H54 (cell line): Measurements from ENCODE around the gene TRAPPC3.
"Not testable (repeated sequence)": the region's sequence is repeated elsewhere in the genome, so short reads cannot be mapped to it uniquely, and the experiment has no call there.

Experiments used
- DNase-seq: peaks from one replicate; pipeline ENCODE4 v3.0.0; 2011; ENCODE audit warnings: low spot score, mixed read lengths; ENCODE audit not compliant: insufficient read length
- FAIRE-seq: peaks from 3 replicates; lab custom pipeline; 2011; peaks lifted over from hg19 to GRCh38; lab: Jason Lieb, UNC
- POLR2A ChIP-seq: IDR thresholded peaks from 2 replicates; pipeline ENCODE4 v1.6.1; 2011; ENCODE audit warnings: low read depth, mild to moderate bottlenecking, low read length

TRAPPC3 gene

DNA sequence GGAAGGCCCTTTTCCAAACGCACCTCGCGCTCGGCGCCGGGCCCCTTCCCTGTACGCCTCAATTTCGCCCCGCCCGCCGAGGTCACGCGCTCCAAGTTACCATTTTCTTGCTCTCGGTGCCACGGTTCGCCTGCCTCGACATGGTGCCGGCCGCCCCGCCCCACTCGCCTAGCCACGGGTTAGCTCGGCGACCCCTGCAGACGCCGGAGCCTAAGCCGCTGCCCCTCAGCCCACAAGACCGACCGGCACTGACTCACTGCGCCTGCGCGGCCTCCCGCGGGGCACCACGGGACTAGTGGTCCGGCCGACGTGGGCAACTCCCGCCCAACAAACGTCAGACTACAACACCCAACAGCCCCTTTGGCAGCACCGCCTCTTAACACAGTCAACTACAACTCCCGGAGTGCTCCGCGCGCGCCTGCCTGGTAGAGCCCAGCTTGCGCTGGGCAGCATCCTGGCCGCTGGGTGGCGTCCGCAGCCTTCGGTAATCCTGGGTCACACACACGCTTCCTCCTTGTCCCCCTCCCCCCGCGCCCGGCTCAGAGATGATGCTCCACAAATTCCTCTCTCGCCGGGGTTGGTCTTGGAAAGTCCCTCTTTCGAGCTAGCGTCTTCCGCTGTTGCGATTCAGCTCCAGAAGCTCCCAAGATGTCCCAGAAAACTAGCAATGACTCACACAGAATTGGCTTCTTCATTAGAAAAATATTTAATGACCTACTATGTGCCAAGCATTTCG, at the start of gene TRAPPC3:
TSS of gene TRAPPC3 (minus strand) at position 250 of the 736 bp plus-strand sequence. CDS start at position 142, 108 bp downstream.
- DNase-seq = peak; percentile 90
- peak; percentile 15 for FAIRE-seq
- TF ChIP-seq POLR2A = peak; percentile 79

DNA sequence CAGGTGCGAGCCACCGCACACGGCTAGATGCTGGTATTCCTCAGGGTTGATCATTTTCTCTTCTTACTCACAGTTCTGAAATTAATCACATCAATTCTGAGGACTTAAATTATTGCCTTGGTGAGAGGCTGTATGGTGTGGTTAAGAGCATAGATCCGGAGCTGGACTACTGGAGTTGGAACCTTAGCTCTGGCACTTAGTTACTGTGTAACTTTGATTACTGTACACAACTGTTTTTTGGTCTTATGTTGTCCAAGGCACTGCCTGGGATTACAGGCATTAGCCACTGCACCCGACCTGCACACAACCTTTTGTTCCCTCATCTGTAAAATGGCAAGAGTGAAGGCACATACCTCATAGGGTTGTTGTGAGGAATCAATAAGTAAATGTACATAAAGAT, 49.4 kb upstream of the TRAPPC3 start:
- FAIRE-seq (no peak), DNase-seq (no peak)
- TF ChIP-seq POLR2A = no peak

DNA sequence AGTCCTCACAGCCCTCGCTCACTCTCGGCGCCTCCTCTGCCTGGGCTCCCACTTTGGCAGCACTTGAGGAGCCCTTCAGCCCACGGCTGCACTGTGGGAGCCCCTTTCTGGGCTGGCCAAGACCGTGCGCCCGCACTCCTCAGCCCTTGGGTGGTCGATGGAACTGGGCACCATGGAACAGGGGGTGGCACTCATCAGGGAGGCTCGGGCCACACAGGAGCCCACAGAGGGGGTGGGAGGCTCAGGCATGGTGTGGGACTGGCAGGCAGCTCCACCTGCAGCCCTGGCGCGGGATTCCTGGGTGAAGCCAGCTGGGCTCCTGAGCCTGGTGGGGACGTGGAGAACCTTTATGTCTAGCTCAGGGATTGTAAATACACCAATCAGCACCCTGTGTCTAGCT, 47.5 kb upstream of the TRAPPC3 start:
- not testable (repeated sequence) for DNase-seq

DNA sequence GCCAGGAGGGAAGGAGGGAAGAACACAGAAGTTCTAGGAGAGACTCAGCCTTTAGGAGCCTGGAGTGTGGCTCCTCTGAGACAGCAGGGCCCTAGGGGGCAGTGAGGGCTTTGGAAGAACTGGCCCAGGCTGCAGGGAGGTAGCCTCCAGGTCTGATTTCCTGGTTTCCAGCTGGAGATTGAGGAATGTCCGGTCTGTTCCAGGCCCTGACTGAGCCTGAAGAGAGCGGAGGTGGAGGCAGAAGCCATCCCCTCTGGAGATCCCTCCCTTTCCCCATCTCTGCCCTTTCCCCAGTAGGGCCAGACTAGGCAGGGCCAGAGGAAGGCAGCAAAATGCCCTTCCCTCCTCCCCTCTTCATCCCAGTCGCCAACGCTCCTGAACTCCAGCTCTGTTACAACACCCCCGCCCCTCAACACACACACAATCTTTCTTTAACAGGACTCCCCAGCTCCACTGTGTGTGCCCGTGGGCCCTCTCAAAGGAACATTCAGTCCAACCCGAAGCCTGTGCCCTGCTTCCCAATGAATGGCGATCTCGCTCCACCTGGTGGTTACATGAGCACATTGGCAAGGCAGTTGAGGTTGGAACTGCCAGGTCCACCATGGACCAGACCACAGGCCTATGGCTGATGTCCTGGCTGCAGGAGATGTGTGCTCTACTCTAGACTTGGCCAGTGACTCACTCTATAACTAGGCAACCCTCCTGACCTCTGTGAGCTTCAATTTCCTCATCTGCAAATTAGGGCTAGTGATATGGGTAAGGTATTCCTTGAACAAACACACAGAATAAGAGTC, 38.7 kb upstream of the TRAPPC3 start:
- peak; percentile 64 for FAIRE-seq
- DNase-seq = peak; percentile 81
- TF ChIP-seq POLR2A = no peak

More for the DNA sequence above, 47.5 kb upstream of the TRAPPC3 start:
- not testable (repeated sequence) for FAIRE-seq

DNA sequence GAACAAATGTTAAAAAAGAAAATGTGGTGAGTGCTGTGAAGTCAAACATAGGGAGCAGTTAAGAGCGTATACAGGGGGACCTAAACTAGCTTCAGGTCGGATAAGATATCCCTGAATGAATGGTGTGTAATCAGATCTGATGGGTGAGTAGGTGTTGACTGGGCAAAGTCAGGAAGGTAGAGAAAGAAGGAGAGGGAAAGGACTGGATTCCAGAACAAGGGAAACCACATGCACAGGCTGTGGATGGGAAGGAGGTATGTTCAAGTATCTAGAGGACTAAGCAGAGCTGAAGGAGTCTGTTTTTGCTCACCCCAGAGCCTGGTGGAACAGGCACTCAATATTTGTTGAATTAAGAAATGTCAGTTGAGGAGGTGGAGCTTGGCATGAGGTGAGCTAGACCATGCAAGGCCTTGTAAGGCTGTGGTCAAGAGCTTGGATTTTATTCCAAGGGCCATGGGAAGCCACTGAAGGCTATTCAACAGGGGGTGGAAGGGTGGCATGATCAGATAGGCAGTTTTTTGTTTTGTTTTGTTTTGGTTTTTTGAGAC, 34.1 kb upstream of the TRAPPC3 start:
- no peak for DNase-seq
- FAIRE-seq = no peak

DNA sequence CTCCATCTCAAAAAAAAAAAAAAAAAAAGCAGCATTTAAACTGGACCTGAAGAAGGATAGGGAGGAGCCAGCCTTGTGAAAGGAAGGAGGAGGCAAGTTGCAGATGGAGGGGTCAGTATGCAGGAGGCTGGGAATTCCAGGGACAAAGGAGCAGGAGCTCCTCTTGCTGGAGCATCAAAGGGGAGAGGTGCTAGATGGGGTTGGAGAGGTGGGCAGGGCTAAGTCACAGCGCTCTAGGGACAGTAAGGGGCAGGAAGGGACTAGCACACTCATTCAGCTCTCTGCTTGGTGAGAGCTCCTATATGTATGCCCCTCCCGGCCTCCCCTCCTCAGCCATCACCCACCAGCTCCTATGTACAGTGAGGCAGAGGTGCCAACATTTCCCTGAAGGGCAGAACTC, 33.4 kb upstream of the TRAPPC3 start:
- no peak for TF ChIP-seq POLR2A
- no peak for DNase-seq

More for the DNA sequence above, 34.1 kb upstream of the TRAPPC3 start:
- TF ChIP-seq POLR2A = no peak

DNA sequence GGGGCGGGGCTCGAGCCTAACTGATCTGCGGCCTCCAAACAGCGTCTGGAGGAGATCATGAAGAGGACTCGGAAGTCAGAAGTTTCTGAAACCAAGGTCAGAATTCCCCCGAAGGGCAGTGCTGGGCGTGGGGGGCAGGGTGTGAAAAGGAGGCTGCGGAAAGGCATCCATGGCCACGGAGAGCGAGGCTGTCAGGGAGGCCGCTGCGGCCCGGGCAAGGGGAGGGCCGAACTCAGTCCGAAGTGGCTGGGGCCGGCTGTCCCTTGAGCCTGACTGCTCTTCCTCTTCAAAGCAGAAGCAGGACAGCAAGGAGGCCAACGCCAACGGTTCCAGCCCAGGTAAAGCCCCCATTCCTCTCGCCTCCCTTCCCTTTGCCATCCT, 29.9 kb upstream of the TRAPPC3 start:
- FAIRE-seq = no peak
- no peak for TF ChIP-seq POLR2A
- DNase-seq = no peak

More for the DNA sequence above, 33.4 kb upstream of the TRAPPC3 start:
- no peak for FAIRE-seq

DNA sequence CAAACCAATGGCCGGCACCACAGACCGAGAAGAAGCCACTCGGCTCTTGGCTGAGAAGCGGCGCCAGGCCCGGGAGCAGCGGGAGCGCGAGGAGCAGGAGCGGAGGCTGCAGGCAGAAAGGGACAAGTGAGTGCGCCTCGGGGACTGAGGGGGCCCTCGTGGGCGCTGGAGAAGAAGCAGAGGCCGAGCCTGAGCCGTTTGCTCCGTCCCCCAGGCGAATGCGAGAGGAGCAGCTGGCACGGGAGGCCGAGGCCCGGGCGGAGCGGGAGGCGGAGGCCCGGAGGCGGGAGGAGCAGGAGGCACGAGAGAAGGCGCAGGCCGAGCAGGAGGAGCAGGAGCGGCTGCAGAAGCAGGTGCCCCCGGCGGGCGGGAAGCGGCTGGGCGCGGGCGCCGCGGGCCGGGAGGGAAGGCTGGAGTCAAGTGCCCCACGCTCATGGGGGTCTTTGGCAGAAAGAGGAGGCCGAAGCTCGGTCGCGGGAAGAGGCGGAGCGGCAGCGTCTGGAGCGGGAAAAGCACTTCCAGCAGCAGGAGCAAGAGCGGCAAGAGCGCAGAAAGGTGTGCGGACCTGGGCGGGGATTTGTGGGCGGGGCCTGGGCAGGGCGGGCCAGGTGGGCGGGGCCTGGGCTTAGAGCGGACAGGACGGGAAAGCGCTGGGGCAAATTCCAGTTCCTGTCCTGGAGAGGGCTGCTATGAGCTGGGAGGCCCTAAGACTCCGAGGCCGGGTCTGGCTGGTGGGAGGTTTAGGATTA, 29.4 kb upstream of the TRAPPC3 start:
- no peak for TF ChIP-seq POLR2A
- DNase-seq = no peak
- FAIRE-seq = no peak

DNA sequence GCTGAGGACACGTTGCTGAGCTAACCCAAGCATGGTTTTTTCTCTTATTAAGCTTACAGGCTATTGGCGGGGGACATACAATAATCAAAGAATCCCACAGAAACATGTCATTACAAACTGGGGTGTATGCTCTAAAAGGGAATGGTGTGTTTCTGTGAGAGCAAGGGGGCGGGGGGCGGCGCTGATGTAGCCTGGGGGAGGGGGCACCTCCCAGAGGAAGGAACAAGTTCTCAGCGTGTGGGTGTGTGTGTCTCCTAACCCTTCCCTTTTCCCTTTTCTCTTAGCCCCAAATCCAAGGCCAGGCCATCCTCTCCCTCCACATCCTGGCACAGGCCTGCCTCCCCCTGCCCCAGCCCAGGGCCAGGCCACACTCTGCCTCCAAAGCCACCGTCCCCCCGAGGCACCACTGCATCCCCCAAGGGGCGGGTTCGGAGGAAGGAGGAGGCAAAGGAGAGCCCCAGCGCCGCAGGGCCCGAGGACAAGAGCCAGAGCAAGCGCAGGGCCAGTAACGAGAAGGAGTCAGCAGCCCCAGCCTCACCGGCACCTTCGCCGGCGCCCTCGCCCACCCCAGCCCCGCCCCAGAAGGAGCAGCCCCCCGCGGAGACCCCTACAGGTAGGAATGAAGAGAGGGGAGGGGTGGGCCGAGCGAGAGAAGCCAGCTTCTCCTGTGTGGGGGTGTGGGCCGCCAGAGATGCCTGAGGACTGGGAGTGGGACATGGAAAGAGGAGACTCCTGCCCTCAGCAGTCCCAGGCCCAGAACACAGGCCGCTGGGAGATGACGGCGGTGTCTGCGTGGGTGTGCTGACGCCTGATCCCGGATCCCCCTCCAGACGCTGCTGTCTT, 28.5 kb upstream of the TRAPPC3 start:
- no peak for TF ChIP-seq POLR2A
- FAIRE-seq (no peak), DNase-seq (no peak)

DNA sequence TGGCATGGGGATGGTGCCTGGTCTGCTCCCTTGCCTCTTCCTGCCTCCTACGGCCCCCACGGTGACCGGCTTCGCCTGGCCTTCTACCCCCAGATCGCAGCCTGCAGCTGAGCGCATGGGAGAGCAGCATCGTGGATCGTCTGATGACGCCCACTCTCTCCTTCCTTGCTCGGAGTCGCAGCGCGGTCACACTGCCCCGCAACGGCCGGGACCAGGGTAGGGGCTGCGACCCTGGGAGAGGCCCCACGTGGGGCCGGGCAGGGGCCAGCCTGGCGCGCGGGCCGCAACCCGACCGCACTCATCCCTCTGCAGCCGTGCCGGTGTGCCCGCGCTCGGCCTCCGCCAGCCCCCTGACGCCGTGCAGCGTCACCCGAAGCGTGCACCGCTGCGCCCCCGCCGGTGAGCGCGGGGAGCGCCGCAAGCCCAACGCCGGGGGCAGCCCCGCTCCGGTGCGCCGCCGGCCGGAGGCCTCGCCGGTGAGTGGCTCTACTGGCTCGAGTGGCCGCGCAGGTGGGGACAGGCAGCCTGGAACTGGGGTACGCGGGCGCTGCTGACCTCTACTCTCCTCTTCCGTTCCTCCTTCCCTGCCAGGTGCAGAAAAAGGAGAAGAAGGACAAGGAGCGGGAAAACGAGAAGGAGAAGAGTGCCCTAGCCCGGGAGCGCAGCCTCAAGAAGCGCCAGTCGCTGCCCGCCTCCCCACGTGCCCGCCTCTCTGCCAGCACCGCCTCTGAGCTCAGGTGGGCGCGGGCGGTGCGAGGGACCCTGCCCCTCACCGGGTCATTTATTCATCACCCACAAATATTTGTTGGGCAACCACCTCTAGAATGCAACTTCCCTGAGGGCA, 27.0 kb upstream of the TRAPPC3 start:
- FAIRE-seq (no peak), DNase-seq (no peak)
- no peak for TF ChIP-seq POLR2A

DNA sequence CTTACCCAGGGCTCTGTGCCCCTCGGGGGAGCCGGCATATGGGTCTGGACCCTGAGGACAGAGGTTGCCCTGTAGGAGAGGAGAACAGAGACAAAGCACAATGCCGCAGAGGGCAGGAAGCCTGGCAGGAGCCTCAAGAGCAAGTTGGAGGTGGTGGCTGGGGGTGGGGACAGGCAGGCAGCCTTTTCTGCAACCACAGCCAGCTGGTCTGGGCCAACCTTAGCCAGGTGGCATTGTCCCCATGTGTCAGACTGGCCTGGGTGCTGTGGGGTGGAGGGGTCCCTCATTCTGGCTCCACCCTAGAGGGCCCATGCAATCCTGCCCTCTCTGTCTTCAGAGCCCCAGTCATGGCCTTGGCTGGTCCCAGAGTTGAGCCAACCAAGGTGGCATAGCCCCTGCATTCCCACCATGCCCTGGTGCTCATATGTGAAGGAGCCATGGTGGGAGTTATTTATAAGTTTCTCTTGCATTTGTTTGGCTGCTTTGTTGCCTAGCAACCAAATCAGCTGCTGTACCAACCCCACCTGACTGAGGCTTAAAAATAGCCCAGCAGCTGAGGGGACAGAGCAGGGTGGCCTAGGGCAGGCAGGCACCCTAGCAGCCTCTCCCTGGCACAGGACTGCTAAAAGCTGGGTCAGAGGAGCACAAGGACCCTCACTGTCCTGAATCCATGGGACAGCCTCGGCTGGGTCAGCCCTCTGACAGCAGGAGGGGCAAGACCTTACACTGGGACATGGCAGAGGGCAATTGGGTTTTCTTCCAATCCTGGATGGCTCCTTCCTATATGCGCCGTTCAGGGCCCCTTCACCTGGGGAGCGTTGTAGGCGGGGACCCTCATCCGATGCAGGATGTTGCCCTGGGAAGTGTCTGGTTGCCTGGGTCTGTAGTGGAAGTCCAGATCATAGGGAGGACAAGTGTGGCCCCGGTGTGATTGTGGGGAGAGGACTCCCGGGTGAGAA, 26.1 kb upstream of the TRAPPC3 start:
- DNase-seq = no peak
- no peak for FAIRE-seq

DNA sequence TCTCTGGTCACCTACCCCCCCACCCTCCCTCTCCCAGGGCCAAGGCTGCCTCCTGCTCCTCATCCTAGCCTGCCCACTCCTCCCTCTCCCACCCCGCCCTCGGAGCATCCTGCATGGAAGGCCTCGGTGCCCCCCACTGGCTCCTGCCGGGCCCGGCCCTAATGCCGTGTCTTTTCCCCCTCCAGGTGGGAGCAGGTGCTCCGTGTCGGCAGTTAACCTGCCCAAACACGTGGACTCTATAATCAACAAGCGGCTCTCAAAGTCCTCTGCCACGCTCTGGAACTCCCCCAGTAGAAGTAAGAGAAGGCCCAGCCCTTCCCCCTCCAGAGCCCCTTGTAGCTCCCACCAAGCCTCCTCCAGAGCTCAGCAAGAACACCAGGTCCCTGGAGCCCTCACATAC, 25.4 kb upstream of the TRAPPC3 start:
- no peak for TF ChIP-seq POLR2A
- DNase-seq = no peak
- FAIRE-seq = no peak

More for the DNA sequence above, 26.1 kb upstream of the TRAPPC3 start:
- no peak for TF ChIP-seq POLR2A
